SK-N-DZ (cell line): Measurements from ENCODE around the gene COL16A1.

ENCODE experiments used
- DNase-seq: peaks from one replicate; pipeline ENCODE4 v3.0.0-alpha.2; 2015; ENCODE audit warnings: low spot score

COL16A1 gene

DNA sequence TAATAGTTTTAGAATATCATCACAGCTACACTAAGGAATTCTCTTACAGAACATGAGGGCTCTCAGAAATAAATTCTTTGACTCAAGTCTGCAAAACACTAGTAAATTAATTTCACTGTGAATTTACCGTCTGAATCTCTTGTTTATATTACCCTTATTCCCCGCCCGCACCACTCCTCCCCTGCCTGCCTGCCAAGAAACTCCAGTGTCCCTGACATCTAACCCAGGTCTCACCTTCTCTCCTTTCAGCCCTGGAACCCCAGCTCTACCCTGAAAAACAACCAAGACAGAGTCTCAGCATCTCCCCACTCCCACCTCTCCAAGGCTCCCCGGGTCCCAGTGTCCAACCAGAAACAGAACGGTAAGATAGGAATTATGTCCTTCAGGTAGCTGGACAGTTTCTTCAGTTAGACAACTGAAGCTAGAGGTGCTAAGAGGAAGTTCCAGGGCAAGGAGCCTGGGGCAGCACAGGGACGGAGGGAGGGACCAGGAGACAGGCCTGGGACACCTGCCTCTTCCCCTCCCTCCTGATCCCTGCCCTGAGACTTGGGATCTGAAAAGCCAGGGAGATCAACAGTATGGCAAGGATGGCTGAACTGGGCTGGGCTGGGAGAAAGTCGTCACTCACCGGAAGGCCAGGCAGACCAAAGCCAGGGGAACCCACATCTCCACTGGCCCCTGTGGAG lies 15.4 kb downstream of the COL16A1 start:
- no peak for DNase-seq

DNA sequence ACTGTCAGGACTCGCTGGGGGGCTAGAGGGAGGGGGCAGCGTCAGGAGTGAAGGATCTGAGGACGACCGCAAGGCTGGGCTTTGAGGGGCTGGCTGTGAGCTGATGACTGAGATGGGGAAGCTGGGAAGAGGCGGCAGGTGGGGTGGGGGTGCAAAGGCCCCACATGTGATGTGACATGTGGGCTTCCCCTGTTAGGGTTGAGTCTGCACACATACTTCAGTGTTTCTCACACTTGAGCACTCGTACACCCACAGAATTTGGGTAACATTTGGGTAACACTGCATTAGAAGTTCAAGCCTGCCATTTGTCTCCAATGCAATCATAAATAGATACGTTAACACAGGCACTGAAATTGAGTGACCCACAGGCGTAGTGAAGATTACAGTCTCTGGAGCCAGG lies 16.2 kb downstream of the COL16A1 start:
- DNase-seq, result no peak

DNA sequence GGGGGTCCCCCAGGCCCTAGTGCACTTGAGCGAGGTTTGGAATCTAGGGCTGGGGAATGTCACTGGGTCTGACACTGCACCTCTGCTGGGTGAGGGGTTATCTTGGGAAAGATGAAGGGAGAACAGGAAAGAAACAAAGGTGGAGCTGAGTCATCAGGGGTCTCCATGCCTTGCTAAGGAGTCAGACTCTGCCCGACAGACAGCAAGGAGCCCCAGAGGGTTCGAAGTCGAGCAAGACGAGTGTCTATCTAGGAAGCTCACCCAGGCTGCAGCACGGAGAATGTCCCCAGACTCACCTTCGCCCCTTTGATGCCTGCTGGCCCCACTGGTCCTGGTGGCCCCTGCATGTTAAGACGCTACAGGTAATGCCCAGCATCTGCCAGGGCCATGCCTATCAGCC lies 18.0 kb downstream of the COL16A1 start:
- no peak for DNase-seq

DNA sequence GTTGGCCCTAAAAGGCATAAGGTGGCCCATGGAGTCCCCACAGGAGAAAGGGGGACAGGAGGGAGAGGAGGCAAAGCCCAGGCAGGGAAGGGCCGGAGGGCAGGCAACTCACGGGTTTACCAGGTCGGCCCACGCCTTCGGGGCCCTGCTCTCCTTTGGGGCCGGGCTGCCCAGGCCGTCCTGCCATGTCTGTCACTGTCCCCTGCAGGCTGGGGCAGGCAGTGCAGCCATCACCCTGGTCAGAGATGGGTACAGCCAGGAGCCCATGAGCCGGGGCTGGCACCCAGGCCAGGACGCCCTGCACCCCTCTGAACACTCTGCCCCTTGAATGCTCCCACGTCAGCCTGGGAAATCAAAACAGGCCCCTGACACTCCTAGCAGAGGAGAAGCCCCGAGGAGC lies 19.8 kb downstream of the COL16A1 start:
- no peak for DNase-seq

DNA sequence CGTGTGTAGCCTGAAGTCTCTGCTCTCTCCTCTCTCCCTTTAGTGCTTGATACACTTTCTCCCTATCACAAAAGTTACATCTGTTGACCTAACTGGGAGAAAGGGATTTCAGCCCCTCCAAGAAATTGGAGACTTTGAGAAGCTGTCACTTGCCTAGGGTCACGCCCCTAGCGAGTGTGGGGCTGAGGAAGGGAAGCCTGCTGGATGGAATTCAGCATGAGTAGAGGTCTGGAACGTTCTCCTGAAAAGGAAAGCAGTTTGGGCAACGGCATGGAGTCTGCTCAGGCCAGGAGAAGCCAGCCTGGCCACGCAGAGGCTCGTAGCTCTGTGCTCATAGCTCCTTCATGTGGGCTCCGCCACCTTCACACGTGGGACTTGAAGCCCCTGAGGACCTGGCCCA lies 22.4 kb downstream of the COL16A1 start:
- DNase-seq, result no peak

DNA sequence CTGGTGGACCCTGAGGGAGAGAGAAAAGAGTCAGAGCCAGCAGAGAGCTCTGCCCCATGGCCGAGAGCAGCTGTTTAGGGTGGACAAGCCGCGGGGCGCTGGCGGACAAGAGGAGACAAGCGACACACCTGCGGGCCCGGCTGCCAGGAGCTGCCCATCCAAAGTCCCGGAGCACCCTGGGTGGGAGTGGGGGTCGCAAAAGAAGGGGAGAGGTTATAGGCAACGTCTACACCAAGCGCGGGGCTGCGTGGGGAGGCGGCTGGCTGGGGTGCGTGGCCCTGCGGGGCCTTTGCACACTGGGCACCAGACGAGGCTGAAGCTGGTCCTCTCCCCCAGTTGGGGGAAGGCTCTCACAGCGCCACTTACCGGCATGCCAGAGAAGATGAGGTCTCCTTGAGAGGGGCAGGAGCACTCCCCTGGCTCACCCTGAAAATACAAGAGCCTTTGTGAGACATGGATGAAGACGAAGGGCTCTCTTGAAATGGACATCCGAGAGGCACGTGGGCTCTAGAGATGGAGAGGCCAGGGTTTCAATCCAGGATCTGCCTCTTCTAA lies 24.1 kb downstream of the COL16A1 start:
- DNase-seq, result no peak

DNA sequence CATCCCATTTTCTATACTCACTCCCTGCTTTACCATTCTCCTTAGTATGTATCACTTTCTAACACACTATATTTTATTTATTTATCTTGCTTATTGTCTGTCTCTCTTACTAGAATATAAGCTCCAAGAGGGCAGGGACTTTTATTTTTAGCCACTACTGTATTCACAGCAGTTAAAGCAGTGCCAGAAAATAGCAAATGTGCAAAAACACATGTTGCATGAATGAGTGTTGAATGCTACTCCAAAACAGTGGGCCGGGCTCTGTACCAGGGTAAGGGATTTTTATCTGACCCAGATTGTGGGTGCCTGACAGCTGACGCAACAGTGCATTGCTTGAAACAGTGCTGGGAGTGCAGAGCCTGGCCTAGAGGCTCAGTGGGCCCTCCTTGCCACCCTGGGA lies 24.7 kb downstream of the COL16A1 start:
- DNase-seq, result no peak

DNA sequence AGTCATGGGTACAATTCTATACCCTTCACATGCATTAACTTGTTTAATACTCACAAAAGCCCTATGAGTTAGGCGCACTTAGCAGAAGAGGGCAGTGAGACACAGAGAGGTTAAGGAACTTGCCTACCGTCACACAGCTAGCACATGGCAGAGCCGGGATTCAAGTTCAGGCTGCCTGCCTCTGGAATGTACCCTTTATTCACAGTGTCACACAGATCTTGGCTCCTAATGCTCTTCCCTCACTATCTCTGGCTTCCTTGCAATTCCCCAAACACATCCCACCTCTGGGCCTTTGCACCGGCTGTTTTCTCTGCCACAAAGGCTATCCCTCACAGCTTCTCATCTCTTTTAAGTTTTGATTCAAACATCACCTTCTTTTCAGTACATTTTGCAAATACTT lies 25.1 kb downstream of the COL16A1 start:
- no peak for DNase-seq

DNA sequence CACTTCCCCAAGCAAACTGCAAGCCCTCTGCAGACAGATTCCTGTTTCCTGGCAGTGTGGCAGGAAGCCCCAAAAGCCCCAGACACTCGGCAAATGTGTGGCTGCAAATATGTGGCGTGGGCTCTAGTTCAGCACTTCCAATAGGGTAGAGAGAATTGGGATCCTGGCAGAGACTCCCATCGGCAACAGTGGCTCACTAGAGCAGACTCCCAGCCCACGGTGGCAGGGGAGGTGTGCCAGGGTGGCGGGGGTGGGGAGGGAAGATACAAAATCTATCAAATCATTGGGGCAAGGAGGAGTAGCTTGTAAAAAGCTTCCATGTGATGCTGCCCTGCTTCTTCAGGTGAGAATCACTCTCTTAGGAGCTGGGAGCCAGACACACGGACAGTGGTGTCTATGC lies 25.9 kb downstream of the COL16A1 start:
- no peak for DNase-seq

DNA sequence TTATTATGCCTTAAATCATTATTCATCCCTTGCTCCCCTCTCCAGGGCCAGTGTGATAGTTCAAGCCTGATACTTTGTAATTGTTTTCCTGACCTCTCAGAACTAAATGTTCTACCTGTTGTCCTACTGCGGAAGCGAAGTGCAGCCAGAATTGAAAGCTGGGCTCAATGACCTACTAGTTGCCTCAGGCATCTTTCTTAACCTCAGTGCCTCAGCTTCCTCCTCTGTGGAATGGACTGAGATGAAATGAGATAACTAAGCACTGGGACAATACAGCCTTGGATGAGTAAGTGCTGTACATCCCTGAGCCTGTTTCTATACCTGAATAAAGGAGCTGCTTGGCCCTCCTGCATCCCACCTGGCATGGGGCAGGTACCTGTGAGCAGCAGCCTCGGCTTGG lies 26.4 kb downstream of the COL16A1 start:
- DNase-seq, result no peak

DNA sequence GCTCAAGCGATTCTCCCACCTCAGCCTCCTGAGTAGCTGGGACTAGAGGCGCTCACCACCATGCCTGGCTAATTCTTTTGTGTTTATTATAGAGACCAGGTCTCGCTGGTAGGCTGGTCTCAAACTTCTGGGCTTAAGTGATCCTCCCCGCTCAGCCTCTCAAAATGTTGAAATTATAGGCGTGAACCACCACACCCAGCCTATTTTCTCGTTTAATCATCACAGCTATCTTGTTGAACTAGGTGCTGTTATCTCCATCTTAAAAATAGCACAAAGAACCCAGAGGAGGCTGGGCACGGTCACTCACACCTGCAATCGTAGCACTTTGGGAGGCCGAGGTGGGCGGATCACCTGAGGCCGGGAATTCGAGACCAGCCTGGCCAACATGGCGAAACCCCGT lies 28.1 kb downstream of the COL16A1 start:
- no peak for DNase-seq

DNA sequence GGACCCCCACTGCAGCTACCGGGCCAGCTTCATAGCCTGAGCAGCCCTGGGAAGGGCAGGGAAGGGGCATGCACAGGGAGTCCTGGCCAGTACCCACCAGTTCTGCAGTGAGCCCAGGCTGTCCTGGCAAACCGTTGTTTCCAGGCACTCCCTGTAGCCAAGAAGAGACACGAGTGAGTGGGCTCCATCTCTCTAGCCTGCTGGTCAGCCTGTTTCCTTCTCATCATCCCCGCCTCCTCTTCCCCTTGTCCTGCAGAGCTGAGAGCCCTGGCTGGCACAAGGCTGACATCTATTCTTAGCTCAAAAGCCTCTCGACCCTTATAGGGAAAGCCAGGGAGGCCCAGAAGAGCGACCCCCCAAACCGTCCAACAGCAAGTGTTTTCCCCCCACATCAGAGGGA lies 28.7 kb downstream of the COL16A1 start:
- DNase-seq, result no peak

DNA sequence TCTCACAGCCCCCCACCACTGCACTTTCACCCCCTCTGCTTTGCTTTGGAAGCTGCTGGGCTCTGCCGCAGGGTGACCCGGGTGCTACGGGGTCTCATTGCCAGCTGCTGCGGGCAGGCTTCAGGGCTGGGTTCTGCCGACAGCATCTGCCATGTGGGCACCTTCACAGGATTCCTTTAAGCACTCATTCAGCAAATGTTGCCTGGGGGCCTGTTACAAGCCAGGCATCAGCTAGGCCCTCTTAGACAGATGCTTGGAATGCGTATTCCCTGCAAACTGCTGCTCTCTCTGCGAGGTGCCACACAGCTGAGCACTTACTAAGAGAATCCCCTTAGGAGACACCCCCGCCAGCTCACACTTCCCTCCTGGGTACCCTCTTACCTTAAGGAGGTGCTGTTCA lies 29.2 kb downstream of the COL16A1 start:
- DNase-seq, result no peak

DNA sequence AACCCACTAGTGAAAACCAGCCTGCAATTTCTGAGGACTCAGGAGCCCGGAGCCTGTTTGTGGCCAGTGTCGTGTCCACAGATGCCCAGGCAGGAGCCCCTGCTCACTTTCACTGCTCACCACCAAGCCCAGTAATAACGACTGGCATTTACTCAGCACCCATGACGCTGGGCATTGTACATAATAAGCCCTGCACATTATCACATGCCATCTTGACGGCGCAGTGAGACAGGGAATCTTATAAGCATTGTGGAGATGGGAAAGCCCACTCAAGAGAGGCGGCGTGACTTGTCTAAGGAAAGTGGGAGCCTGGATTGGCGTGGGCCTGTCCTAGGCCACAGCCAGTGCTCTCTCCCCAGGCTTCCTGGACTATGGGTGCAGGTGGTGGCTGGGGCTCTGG lies 30.4 kb downstream of the COL16A1 start:
- DNase-seq, result no peak

DNA sequence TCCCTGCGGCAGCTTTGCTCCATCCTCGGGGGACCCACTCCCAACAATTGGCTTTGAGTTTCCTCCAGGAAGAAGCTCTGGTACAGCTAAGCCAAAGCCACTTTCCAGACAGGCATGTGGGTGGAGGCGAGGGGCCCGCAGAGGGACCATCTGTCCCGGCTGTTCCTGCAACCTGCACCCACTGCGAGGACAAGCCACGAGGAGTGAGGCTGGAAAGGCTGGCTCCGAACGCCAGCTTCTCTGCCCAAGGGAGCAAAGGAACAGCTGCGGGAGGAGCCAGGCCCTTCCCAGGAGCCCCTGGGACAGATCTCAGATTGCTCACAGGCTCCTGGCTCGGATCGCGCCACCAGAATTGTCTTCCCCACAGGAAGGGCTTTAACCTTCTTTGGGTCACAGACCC lies 30.8 kb downstream of the COL16A1 start:
- DNase-seq, result peak; percentile 56

DNA sequence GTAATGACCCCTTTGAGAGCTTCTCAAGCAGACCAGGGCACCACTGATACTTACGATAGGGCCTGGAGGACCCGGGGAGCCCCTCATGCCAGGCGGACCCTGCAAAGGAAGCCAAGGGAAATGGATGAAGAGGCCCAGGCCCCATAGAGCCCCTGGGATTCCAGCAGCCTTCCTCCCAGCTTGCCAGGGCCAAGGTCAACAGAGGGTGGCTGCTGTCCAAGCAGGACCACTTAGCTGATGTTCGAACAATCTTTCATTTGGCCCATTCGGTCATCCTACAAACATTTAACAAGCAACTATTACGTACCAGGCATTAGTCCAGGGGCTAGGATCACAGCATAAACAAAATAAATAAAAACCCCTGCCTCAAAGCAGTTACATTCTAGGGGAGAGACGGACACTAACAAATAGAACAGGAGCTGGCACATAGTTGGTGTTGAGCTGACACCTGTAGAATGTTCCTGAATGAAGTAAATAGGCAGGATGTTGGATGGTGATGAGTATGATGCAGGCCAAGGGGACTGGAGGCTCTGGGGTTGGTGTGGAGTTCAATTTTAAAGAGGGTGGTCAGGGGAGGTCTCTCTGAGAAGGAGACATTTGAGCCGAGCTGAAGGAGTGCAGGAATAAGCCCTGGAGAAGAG lies 32.1 kb downstream of the COL16A1 start:
- no peak for DNase-seq

DNA sequence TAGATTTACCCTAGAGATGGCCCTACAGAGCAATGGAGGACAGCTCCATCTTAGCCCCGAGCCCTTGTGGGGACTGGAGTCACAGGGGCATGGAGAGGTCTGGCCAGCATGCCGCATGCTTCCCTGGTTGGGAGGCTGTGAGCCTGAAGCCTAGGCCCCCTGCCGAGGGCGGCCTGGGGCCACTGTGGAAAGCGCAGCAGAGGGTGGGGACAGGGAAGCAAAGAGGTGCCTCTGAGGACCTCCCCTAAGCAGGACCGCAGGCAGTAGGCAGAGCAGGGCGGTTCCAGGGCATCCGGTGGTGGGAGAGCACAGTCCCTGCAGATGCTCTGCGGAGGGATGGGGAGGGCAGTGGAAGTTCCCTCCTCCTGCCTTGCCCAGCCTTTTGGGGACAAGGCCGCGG lies 32.7 kb downstream of the COL16A1 start:
- DNase-seq, result no peak

DNA sequence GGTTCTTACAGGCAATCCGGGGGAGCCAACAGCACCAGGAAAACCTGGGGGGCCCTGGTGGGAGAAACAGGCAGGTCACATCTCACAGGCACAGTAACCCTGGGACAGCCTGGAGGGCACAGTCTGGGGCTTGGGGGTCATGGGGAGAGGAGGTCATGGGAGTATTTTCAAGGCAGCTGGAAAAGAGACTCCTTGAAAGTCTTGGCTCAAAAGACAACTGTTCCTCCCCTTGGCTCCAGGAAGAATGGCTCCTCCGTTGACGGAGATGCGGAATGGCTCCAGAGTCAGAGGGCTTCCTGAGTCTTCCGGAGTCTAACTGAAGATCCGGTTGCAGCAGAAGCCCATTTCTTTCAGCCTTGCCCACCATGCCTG lies 33.2 kb downstream of the COL16A1 start:
- DNase-seq, result no peak

DNA sequence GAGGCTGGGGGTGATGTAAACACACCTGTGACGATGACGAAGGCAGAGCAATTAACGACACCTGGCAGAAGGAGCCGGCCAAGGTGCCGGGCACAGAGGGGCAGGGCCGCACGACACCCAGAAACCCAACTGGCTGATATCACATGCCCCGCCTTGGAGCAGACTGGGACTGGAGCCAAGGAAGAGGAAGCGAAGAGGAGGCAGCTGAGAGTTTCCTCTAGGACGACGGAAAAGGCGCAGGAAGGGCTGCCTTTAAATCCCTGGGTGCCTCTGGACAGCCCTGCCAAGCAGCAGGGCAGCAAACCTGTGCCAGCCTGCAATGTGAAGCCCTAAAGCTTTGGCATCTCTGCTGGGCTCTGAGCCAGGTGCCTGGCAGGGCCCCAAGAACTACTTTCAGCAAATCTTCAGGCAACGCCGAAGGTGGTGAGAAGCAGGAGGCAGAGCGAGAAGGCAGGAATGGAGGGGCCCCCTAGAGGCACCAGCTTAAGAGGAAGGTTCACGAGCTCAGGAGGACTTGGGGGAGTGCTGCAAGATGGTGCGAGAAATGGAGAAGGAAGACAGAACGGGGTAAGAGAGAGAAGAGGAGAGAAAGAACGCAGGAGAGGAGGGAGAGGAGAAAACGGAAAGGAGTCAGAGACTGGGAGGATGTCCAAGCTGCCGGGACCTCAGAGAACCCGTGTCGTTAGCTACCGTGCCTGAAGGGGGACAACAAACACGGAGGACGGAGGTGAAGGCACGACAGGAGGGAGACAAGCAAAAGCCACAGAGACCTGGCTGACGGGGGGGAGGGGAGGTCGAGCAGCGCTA lies 33.8 kb downstream of the COL16A1 start:
- DNase-seq, result no peak

DNA sequence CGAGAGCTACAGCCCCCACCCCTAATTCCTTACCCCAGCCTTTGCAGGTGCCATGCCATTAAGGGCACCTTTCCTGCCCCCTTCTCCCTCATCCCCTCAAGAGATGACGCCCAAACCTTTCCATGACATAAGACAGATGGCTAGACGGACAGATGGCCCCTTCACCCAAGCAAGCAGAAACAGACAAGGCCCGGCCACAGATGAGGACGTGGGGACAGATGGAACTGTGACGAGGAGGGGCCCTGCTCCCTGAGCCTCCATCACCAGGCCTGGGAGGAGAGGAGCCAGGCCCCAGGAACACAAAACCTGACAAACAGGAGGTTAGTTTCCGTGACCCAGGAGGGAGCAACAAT lies 34.4 kb downstream of the COL16A1 start:
- DNase-seq, result peak; percentile 44

DNA sequence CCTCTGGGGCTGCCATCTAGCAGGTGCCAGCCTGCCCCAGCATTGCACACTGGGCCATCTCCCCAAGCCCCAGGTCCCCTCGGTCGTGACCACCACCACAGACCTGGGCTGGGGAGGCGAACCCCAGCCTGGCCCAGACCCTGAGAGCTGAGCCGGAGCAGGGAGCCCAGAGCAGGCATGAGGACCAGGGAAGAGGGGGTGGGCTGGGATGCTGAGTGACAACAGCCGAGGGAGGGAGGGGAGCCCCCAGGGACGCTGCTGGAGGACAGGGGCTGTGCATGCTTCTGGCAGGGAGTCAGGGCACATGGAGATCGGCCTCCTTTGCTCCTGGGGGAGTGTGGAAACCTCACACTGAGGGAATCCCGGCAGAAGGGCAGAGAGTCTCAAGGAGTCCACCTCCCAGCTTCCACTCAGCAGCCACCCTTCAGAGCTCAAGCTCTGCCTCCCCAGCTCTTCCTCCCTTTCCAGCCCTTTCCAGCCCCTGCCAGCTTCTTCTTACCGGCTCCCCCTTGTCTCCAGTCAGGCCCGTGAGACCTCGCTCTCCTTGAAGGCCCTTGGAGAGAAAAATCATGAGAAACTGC lies 35.4 kb downstream of the COL16A1 start:
- DNase-seq, result no peak

DNA sequence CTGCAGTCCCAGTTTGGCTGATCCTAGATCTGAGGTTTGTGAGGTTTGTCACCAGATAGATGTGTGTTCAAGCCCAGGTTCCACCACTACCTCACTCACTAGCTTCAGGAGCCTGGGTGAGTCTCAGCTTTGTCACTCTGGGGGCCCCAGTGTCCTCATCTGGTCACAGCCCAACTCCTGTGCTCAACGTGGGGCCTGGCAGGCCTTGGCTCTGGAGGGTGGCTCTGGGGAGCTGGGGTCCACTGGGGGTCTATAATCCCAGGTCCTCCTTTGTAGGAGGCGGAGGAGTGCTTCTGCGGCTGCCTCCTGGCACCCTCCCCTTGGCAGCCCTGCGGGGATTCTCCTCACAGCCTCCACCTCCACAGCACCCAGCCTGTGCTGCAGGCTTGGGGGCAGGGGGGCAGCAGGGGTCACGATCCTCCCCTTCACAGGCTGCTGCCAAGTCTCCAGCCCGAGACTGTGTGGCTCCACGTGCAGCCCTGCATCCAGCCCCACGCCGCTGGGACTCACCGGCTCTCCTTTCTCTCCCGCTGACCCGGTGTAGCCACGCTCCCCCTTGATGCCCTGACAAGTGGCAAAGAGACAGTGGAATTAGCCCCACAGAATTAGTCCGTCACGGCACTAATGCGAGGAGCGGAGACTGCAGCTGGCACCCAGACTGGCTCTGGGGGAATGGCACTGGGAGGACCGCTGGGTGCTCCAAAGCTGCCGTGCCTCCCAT lies 36.6 kb downstream of the COL16A1 start:
- no peak for DNase-seq
